HG02884 (cell line): ENCODE results near the gene CDH4.

Experiments
- ATAC-seq: cut with Tn5 transposase; IDR thresholded peaks from one replicate; pipeline ENCODE4 v1.9.1; 2021; ENCODE audit warnings: mild to moderate bottlenecking, moderate library complexity; ENCODE audit not compliant: unreplicated experiment

Gene CDH4

DNA sequence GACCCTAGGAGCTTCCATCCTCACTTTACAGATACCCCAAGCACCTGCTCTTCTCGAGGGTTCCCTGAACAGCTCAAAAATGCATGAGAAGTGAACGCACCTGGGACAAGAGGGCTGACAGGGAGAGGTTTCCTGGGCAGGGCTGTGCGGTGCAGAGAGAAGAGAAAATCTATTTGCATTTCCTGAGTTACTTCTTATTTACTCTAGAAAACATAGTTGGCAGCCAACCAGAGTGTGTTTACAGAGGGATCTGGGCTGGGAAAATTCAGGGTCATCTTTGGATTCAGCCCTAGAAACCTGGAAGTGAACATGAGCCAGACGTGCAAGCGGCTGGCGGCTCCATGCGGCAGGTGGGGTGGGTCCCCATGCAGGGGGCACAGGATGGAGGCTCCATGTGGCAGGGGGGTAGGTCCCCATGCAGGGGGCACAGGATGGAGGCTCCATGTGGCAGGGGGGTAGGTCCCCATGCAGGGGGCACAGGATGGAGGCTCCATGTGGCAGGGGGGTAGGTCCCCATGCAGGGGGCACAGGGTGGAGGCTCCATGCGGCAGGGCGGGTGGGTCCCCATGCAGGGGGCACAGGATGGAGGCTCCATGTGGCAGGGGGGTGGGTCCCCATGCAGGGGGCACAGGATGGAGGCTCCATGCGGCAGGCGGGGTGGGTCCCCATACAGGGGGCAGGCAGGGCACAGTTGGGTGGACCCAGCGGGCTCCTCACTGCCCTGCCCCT lies 471.6 kb downstream of the CDH4 start:
- ATAC-seq = no peak

DNA sequence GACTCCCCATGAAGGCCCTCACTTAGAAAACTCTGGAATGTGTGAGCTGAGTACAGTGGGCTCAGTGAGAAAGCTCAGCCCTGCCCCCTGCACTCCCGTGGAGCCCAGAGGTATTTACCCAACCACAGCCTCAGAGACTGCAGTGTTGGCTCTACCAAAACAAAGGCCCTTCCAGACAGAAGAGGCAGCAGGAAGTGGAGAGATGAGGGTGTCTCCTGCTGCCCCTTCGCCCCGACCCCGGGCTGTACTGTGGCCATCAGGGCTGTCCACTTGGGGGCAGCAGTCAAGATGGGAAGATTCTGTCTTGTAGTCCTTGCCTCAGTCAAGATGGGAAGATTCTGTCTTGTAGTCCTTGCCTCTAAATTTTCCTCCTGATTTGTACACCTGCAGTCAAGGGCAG lies 472.3 kb downstream of the CDH4 start:
- ATAC-seq = no peak

DNA sequence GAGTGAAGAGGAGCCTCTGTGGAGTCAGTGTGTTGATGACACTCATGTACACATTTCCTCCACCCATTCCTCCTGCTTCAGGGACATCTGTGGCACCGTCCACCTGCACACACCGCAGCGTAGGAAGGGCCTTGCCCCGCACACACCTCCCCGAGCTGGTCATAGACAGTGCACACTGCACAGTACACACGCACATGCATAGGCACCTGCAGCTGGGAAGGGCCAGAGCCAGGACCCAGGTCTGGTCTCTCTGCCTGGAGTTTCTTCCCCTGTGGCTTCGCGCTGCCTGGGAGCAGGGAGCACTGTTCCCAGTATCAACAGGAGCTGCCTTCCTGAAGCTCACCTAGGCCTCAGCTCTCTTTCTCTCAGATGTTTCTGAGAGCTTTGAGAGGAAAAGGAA lies 473.1 kb downstream of the CDH4 start:
- no peak for ATAC-seq

DNA sequence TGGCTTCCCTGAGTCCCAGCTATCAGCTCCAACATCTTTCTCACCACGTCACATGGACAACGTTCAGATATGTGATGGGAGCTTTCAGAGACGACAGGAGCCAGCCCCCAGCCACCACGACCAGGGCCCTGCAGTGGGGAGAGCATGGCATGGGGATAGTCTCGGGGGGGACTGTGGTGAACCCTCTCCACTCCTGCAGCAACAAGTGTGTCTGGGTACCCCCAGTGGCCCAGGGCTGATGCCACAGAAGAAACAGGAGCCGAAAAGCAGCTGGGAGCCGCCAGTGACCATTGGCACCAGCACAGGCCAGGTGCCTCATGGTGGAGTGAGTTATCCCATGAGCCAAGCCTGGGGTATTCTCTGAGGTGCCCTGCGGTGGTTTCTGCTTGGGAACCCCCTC lies 473.9 kb downstream of the CDH4 start:
- ATAC-seq = no peak

DNA sequence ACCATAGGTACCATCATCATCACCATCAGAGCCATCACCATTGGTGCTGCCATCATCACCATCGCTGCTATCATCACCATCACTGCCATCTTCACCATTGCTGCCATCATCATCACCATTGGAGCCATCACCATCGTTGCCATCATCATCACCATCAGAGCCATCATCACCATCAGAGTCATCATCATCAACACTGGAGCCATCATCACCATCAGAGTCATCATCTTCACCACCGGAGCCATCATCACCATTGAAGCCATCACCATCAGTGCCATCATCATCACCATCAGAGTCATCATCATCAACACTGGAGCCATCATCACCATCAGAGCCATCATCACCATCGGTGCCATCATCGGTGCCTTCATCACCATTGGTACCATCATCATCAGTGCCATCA lies 474.9 kb downstream of the CDH4 start:
- ATAC-seq = no peak

DNA sequence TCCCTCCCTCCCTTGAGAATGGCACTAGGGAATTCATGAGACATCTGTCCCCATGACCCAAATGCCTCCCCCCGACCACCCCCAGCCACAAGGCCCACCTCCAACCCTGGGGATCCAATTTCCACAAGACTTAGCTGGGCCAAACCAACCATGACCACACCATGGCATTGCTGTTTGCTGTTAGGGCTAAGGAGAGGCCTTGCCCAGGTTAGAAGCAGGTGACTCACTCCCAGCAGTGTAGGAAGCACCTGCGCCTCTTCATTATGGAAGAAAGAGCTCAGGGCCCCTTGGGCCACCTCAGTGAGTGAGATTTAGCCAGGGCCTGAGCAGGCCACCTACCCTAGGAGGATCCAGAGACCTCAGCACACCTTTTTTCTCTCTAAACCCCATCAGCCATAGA lies 475.7 kb downstream of the CDH4 start:
- no peak for ATAC-seq

DNA sequence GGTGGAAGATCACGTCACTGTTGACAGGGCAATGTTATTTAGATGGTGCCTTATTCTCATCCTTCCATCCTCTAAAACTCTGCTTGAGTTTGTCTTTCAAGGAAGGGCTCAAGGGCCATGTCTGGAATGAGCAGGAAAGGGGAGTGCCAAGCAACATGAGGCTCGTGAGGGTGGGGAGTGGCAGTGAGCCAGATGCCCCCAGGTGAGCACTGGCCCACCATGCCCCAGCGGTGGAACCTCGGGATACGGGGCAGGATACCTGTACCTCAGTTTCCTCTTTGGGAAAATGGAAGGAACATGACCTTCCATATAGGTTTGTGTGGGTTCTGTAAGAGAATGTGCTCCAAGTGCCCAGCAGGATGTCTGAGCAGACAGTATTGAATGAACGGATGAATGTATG lies 476.3 kb downstream of the CDH4 start:
- no peak for ATAC-seq

DNA sequence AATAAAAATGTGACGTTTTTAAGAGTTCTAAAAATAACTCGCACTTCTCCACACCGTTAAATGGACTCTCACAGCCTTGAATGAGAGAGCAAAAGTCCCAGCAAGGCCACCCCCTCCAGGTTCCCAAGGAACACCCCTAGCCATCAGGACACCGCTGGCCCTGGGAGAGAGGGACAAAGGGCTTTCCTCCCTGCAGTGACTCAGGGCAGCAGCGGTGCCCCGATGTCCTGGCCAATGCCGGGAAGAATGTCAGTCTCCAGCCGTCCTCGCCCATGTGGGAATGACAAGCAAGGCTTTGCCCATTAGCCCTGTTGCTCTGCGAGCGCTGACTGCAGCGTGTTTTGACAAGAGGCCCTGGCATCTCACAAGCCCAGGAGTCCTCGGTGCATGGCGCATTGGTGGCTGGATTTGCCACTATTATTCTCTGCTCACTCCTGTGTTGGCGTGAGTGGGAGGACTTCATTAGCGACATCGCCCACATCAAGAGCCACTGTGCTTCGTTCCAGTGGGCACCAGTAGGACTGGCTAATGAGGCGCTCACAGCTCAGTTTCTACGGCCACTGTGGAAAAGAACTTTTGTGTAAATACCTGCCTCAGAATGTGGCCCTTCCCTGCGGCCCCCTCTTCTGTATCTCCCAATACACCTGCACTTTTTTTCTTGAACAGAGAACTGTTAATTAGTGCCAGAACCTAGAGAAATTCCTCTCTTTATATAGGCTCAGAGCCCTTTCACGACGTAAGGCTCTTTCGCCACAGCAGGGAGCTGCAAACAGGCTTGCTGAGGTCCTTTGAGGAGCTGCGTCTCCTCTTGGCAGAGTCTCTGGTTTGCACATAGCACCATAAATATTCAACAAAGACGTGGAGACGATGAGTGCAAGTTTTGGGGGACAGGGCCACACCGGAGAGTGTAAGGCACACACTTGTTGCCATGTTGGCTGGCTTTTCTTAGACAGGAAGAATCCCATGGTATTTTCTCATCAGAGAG lies 477.0 kb downstream of the CDH4 start:
- no peak for ATAC-seq

DNA sequence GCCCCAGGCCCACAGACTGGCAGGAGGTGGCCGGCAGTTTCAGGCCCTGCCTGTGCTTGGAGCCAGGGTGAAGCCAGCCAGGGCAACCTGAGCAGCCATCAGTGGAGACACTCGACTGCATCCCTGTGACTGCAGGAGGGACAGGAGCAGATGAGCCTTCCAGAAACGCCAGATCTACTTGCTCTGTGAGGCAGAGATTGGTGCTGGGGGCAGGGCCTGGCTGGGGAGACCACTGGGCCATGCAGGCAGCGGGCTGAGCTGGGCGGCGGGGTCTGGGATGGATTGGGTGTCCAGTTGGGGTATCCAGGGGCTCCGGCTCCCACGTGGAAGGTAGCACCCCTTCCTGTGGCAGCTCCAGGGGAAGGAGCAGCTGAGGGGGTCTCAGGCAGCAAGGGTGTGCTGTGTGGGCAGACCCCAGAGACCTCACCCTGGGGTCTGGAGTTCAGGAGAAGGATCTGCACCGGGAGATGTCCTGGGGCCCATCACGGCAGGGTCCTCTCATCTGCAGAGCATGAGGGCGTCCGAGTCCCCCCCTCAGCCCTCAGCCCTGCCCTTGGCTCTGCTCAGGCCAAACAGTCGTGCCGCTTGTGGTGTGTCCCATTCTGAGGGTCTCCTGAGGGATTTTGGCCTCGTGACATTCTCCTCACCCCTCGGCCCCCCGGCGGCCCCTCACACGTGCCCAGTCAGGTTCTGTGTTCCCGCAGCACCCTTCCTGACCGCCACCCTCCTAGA lies 478.7 kb downstream of the CDH4 start:
- no peak for ATAC-seq

DNA sequence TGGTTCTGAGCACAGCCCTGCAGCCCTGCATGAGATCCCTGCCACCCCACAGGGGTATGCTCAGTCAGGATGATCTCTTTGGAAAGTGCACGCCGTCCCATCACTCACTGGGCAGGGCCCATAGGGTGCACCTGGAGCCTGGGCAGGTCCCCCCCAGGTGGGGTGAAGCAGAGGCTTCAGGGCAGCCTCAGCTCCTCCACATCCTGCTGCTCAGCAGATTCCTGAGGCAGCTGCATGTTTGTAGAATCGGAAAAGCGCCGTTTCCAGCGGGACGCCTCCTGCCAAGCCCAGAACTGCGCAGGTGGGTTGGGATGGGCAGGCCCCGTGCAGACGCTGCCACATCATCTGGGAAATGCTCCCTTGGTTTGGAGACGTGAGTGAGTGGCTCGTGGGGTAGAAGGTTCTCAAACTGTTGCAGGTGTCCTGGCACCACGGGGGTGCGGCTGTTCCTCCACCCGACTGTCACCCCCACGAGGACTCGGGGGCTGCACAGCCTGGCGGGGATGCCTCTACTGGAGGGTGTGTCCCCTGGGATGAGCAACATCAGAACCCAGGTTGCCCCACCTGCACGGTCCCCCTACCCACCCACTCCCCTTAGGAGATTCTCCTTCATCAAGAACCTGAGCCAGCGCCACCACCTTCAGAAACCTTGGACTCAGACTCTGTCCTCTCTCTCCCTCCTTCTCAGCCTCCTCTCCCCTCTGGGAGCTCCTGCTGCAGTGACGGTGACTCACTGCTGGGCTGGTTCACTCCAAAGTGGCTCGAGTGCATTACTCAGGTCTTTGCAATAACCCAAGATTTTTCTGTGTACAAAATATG lies 479.5 kb downstream of the CDH4 start:
- no peak for ATAC-seq

DNA sequence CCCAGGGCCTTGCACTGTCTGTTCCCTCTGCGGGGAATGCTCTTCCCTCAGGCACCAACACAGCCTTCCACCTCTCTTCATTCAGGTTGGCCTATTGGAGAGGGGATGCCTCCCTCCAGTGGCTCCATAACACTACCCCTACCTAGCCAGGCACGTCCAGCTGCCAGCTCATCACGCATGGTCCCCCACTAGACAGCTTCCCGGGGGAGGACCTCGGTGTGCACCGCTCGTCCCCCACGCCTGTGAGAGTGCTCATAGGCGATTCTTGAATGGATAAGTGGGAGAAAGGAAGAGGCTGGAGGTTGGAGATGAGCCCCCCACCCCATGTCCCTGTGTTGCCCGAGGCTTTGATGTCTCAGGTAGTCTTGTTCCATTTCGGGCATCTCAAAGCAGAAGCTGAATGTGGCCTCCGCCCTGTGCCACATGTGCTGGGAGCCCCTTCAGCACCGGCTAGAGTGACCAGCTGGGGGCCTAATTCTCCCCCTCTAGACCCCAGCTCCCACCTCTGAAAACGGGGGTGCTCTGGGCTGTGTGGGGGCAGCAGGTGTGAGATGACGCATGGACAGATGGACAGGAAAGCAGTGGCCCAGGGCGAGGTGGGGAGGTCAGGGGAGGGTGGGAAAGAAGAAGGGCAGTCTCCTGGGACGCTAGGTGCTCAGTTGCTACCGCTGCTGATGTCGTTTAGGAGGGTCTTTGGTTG lies 480.6 kb downstream of the CDH4 start:
- ATAC-seq = no peak

DNA sequence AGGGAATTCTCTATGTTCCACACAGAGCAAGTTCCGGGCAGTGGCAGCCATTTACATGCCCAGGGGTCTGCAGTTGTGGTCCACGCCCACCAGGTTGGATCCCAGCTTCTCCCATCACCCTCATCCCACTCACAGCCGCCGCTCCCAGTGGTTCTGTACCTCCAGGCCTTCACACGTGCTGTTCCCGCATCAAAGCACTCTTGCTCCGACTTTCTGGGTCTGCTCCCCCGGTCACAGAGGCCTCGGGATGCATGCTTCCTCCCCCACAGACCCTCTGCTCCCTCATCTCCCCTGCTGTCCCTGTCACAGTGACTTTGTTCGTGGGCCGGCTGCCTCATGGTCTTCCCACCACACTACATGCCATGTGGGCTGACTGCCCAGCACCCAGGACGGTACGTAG lies 481.2 kb downstream of the CDH4 start:
- no peak for ATAC-seq

DNA sequence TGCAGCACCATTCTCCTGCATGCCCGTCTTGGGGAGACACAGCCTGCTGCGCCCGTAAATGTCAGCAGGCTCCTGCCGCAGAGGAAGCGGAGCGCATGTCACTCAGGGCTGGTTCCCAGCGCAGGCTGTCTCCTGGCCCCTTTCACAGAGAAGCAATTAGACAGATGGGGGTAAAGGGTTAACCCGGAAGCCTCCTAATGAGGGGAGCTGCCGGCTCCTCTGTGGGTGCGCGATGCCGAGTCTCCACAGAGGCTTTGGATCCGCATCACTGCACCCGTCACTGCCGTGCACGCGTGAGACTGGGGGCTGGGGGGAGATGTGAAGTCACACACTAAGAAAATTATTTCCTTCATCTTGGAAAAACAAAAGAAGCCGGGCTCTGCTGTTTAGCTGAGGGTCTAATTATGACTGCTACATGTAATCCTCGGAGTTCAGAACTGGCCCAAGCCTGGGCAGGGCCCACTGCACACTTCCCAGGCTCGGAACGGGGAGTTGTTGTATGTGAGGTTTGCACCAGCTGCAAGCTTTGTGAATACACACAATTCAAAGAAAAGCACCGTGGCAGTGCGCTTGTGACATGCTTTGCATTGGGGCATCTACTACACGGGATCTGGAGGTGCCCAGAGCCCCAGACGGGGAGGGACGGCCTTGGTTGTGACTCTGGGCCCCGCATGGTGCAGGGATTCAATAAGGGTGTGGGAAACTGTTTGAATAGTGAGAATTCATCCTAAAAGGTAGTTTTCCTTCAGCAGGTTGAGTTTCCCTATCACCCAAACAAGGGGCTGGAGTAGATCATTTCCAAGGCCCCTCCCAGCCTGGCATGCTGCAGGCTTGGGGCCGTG lies 482.1 kb downstream of the CDH4 start:
- ATAC-seq = no peak

DNA sequence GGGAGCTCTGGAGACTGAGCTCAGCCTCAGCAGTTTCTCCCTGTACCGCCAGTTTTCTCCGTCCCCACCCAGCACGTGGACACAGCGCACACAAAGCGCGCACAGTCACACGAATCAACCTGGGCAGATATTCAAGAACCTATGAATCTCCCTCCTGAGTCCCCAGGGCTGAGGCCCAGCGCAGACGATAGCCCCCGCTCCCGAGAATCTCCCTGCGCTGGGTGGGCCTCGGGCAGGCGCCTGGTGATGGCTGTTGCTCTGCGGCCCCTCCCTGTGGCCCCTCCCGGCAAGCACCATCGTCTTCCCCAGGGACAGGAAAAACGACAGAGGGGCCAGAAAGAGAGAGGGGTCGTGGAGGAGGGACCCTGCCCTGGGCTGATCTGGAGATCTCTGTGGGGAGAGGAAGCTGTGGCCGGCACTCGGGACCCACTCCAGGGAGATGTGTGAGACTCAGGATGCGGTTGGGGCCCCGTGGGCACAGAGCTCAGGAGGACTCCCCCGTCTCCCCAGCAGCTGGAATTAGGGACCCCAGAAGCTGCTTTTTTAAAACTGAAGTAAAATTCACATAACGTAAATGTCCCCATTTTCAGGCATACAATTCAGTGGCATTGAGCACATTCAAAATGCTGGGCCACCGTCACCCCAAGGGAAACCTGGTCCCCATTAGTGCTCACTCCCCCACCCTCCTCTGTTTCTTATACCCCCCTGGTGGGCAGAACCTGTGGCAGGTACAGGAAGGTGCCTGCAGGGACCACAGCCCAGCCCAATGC lies 482.9 kb downstream of the CDH4 start:
- no peak for ATAC-seq

DNA sequence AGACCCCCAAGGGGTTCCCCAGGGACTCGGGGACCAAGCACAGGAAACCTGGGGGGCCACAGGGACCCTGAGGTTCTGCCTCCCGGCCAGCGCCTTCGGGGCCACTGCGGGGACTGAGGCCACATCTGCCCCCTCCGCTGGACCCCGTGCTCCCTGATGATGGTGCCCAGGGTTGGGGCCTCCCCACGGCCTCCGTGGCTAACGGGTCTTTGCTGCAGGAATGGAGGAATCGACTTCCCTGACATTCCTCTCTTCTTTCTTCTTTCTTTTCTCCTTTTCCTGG lies 483.4 kb downstream of the CDH4 start:
- ATAC-seq = no peak

DNA sequence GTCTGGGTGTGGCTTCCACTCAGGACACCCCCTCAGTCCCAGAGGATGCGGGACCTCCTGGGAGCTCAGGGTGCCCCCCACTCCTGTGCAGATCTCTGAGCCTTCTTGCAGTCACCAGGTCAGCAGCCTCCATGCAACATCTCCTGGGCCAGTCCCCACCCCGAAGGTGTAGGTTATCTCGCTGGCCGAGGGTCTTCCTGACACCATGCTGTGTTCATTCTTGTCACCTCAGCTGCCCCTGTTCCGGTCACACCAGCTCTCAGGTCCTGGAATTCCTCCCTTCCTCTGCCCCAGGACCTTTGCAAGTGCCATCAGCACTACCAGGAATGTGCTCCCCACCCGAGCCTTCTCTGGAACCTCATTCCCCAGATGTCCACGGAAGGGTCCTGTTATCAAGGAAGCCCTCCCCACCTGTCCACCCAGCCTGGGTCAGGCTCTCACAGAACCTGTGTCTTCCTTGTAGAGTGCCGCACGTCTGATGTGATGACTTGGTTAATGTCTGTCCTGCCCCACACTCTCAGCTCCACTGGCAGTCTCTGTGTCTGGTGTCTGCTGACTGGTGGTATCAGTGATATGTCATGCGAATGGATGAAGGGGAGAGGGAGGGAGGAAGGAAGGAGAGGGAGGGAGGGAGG lies 484.1 kb downstream of the CDH4 start:
- ATAC-seq = no peak

DNA sequence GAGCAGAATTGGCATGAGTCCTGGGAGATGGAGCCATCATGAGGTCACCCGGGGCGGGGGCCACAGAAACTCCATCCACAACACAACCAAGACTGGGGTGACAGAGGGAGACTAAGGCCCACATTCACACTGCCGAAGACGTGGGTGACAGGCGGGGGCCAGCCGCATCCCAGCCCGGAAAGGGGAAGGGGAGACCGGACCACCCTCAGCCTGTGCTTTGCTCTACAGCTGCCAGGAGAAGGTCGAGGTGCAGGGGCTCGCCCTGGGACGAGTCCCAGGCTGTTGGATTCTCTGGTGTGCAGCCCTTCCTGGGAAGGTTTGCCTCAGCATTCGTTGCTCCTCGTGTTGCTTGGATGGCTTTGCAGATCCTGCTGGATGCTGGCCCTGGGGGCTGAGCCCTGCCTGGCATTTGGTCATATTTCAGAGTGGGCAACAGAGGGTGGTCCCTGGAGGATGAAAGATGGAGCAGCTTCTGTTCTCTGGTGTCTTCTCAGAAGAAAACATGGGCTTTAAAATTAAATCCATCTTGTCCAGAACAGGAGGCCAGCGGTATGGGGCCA lies 484.8 kb downstream of the CDH4 start:
- no peak for ATAC-seq

DNA sequence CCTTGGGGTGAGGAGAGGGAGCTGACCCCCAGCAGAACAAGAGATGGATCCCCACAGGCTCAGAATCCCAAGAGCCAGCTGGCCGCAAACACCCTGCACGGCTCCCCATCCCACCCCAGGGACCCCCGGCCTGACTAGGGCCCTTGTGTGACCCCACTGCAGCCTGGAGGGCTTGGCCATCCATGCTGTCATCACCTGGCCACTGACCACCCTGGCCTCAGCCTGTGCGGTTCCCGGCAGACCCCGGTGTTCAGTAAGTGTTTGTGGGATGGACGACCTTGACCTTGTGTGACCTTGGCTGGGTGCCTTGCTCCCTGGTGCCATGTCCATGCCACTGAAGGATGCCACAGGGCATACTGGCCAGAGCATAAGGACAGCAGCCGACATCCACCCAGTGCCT lies 485.3 kb downstream of the CDH4 start:
- no peak for ATAC-seq
